Adrenal gland (tissue), 12 donors: Measurements from ENCODE around the gene MIEF1. TPM values are rescaled to one million over a fixed set of nuclear protein-coding genes. Genes with fewer than 3 reads are reported as not detected.

Experiments used
- DNase-seq, 7 donors: peaks; one replicate each; pipeline ENCODE4 v3.0.0-alpha.2; 2019 to 2020
- H3K27ac ChIP-seq, 5 donors: fragments of 200-600 bp; sonication (generic) in 4 of 5; 1 replicate in 3 of 5; 2 replicates in 2 of 5; pipeline versions ENCODE4 v1.5.1 to v1.8.0; 2016 to 2020; ENCODE audit warnings: mild to moderate bottlenecking in 1 of 5
- H3K27me3 ChIP-seq: fragments of 200-600 bp; 2 replicates; pipeline ENCODE4 v1.8.0; 2021
- H3K36me3 ChIP-seq, 2 donors: fragments of 200-600 bp; replicated peaks in 1 of 2; 1 replicate in 1 of 2; 2 replicates in 1 of 2; pipeline versions ENCODE4 v1.5.1 to v1.8.0; 2018 to 2022
- H3K4me1 ChIP-seq, 2 donors: fragments of 200-600 bp; replicated peaks in 1 of 2; 1 replicate in 1 of 2; 2 replicates in 1 of 2; pipeline versions ENCODE4 v1.5.1 to v1.8.0; 2018 to 2021
- H3K4me3 ChIP-seq, 4 donors: fragments of 200-600 bp; sonication (generic) in 3 of 4; one replicate each; pipeline ENCODE4 v1.5.1; 2016 to 2018
- H3K9me3 ChIP-seq, 3 donors: fragments of 200-600 bp; sonication (generic) in 1 of 3; replicated peaks in 1 of 3; 1 replicate in 2 of 3; 2 replicates in 1 of 3; pipeline versions ENCODE4 v1.5.1 to v1.8.0; 2016 to 2021
- CTCF ChIP-seq, 6 experiments: fragments of 450-650 bp in 4 of 6; fragments of 200-600 bp in 2 of 6; sonication (generic) in 1 of 6; IDR thresholded peaks; 1 replicate in 5 of 6; 2 replicates in 1 of 6; pipeline versions ENCODE4 v1.5.1 to v1.8.0; 2016 to 2021; ENCODE audit warnings: antibody characterized with exemption in 6 of 6, mild to moderate bottlenecking in 2 of 6, moderate library complexity in 1 of 6
- POLR2A ChIP-seq, 2 donors: fragments of 450-650 bp; IDR thresholded peaks; one replicate each; pipeline ENCODE4 v1.6.1; 2017; ENCODE audit warnings: antibody characterized with exemption in 2 of 2, mild to moderate bottlenecking in 2 of 2, moderate library complexity in 1 of 2
- WGBS, 4 donors: extraction: QIAGEN DNeasy Blood & Tissue Kit in 2 of 4; methylation state at CpG; one replicate each; pipeline versions ENCODE4 v1.1.5 to v1.1.7; 2013 to 2017; 5-methylcytosine and 5-hydroxymethylcytosine counted together
- intact Hi-C, 2 donors: fragments of 100-400 bp; cut with DNase I; formaldehyde crosslinking; loops; one replicate each; pipeline versions ENCODE4 v1.14.1 to v1.15.0; 2022 to 2023
- polyA plus RNA-seq, 3 donors: library from polyadenylated mRNA; stranded (reverse); fragments of 200-250 nt in 2 of 3; fragments of 350-450 nt in 1 of 3; fragmentation: Illumina TruSeq in 1 of 3; extraction: RNeasy Lipid Tissue Mini Kit (QIAGEN cat#74804) in 1 of 3; gene quantifications; one replicate each; pipeline ENCODE4 v1.2.3, GENCODE V29; 2013 to 2014
- total RNA-seq, 9 donors: library from RNA; depleted of rRNA in 4 of 9; stranded (reverse); fragments of >200 nt in 4 of 9; fragments of 120-200 nt in 1 of 9; fragmentation: NEBNext Ultra II Directional in 1 of 9; extraction: Animal tissue kit (Norgen Biotek cat#: 25700) in 1 of 9; gene quantifications; one replicate each; pipeline versions ENCODE4 v1.1.0 to v1.2.4, GENCODE V29; 2013 to 2023
- donor health status: healthy with polysubstance abuse.
- donor health status: Bipolar disorder and iron deficiency.
- donor health status: DM: yes; HTN: yes; CAD: no.
- donor health status: DM: no; HTN: no; CAD: no.
- donor health status: DM: no; HTN: no; CAD: no.
- donor health status: DM: yes; HTN: yes; CAD: no.

MIEF1 gene
- total and polyA plus RNA-seq, 12 donors: 5.1 to 44.2 (median 26.7) TPM

- no peak for DNase-seq
- Histone ChIP-seq H3K27ac (peak overlapping the region in 1 of 5 donors; percentile 52), H3K9me3 (no peaks in the 10 kb centered on the region), H3K4me1 (no peaks in the 10 kb centered on the region), H3K36me3 (no peaks in the 10 kb centered on the region), H3K4me3 (no peak overlapping the region), H3K27me3 (peaks cover 26% of the 10 kb centered on the region)
- TF ChIP-seq POLR2A (IDR thresholded peaks at IDR 0.05): no peak
- no peak for TF ChIP-seq CTCF (IDR thresholded peaks at IDR 0.05)
- intact Hi-C loops: no loop called here
- WGBS, 4 donors: 64 to 77% (median 70%) methylated on average over 5 to 7 of the region's 7 CpGs
These were observed 47.7 kb upstream of the MIEF1 start for GRCh38 chr22:39454385-39454871.

- peak within 1 kb of the TSS in 1 of 4 donors; percentile 66 for H3K4me3 ChIP-seq
- intact Hi-C loops: no loop called here
- H3K27me3 ChIP-seq: peaks cover 26% of the 10 kb centered on the region
- H3K36me3 ChIP-seq: no peaks in the 10 kb centered on the region
- peak within 1 kb of the TSS in 1 of 5 donors; percentile 55 for H3K27ac ChIP-seq
- H3K4me1 ChIP-seq: no peaks in the 10 kb centered on the region
- no peak for DNase-seq
- 37 to 44% (median 40%) methylated on average over 5 to 66 of the region's 80 CpGs; no CpG with 5 or more reads in 1 of the 4 donors for WGBS, 4 donors
- H3K9me3 ChIP-seq: no peaks in the 10 kb centered on the region
- TF ChIP-seq CTCF (IDR thresholded peaks at IDR 0.05) (no peak), POLR2A (IDR thresholded peaks at IDR 0.05) (no peak)
These were observed 45.4 kb upstream of the MIEF1 start, which contains the start of gene MGAT3 for GRCh38 chr22:39456522-39457197. Gene MGAT3 (plus strand): TSS chr22:39457012. CDS start chr22:39487348, 30,336 bp downstream.

- H3K36me3 ChIP-seq: no peaks in the 10 kb centered on the region
- H3K27ac ChIP-seq: peak overlapping the region in 1 of 5 donors; percentile 55
- no peaks in the 10 kb centered on the region for H3K9me3 ChIP-seq
- no peaks in the 10 kb centered on the region for H3K4me1 ChIP-seq
- peaks cover 26% of the 10 kb centered on the region for H3K27me3 ChIP-seq
- H3K4me3 ChIP-seq: peak overlapping the region in 1 of 4 donors; percentile 66
- no peak for DNase-seq
- TF ChIP-seq POLR2A (IDR thresholded peaks at IDR 0.05) (no peak), CTCF (IDR thresholded peaks at IDR 0.05) (no peak)
- intact Hi-C loops: no loop called here
- WGBS, 4 donors: 0 to 1% (median 0%) methylated on average over 20 to 60 of the region's 63 CpGs; no CpG with 5 or more reads in 1 of the 4 donors
These were observed 44.9 kb upstream of the MIEF1 start for GRCh38 chr22:39457198-39457555.

DNA sequence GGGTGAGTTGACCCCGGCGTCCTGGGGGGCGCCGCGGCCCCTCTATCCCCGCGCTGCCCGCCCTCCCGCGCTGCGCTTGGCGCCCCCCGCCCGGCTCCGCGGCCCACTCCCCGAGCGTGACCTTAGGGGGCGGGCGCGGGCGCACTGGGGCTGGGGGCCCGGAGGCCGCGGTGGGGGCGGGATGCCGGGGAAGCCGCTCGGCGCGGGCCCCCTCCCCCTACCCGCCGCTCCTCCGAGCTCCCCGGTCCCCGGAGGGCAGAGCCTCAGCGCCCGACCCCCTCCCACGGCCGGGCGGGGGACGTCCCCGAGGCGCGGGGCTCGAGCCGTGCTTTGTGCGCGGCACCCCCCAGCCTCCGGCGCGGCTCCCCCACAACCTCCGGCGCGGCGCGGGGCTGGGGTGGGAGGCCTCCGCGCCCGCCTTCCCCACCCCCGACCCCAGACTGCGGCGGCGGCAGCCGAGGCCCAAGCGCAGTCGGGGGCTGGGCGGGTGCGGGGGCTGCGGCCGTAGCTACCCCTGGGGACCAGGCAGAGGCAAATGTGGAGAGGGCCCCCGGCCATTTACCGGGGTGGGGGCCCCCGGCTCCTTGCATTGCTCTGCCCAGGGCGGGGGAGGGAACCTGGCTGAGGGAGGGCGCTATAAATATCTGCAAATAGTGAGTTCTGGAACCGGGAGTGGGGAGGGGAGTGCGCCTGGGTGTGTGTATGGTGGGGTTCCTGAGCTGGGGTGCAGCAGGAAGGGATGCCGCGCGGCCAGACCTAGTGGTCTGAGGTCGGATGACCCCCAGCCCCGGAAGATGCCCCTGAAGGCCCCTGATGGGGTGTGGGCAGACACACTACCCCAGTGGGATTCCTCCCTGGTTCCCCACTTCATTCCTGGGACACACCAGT lies 44.3 kb upstream of the MIEF1 start:
- Histone ChIP-seq H3K4me1 (peaks cover 0 to under 1% of the 10 kb centered on the region in 2 donors), H3K9me3 (no peaks in the 10 kb centered on the region), H3K36me3 (no peaks in the 10 kb centered on the region), H3K27me3 (peaks cover 26% of the 10 kb centered on the region), H3K27ac (peak overlapping the region in 1 of 5 donors; percentile 55), H3K4me3 (peak overlapping the region in 1 of 4 donors; percentile 66)
- DNase-seq: no peak
- TF ChIP-seq CTCF (IDR thresholded peaks at IDR 0.05) (no peak), POLR2A (IDR thresholded peaks at IDR 0.05) (no peak)
- intact Hi-C loops: no loop called here
- 3 to 4% methylated on average over 64 to 79 of the region's 83 CpGs; no CpG with 5 or more reads in 2 of the 4 donors for WGBS, 4 donors
